Left renal pelvis (tissue), 4 donors: ENCODE data around the gene EXD1. TPM values are rescaled to one million over a fixed set of nuclear protein-coding genes. Genes with fewer than 3 reads are reported as not detected.
A peak's percentile ranks its signal among the peaks of the same experiment; 100 is the strongest.

Experiments
- DNase-seq, 4 donors: peaks; one replicate each; pipeline ENCODE4 v3.0.0-alpha.2; 2013; ENCODE audit warnings: low read depth in 4 of 4, low spot score in 3 of 4
- polyA plus RNA-seq, 4 donors: library from polyadenylated mRNA; unstranded; fragments of 120-200 nt; gene quantifications; one replicate each; pipeline ENCODE4 v1.2.1, GENCODE V29; 2013; ENCODE audit not compliant: insufficient read length in 4 of 4

EXD1 gene
- polyA plus RNA-seq, 4 donors = not detected

DNA sequence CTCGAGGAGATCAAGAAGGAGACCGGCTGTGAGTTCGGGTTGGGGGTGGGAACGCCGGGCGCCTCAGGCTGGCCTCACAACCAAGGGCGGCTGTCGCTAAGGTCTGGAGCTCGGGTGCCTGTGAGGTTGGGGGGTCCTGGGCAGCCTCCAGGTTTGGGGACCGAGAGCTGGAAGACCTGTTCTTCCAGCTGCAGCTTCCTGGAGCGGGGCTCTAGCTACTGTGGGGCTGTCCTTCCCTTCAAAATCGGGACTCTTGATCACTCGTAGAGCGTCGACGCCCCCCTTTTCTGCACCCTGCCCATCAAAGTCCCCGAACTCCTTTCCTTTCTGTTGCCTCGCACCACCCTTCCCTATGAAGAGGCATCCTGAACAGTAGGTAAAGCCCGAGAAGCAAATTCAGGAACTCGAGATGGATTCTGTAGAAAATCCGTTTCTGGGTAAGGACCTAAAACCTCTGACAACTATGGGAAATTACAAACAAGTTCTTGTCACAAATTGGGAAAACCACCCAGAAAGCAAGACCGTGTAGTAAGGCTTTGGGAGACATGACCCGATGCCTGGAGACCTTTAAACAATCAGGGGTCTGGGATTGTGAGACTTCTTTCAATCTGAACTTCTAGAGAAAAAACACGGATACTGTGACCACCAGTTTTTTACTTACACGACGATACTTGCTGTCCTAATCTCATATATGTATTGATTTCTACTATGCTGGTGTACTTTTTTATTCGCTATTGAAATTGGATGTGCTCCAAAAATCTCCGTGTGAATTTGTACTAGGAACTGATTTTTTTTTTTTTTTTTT is 1.1 kb upstream of the EXD1 start:
- DNase-seq = peak in 1 of 4 donors; percentile 10

DNA sequence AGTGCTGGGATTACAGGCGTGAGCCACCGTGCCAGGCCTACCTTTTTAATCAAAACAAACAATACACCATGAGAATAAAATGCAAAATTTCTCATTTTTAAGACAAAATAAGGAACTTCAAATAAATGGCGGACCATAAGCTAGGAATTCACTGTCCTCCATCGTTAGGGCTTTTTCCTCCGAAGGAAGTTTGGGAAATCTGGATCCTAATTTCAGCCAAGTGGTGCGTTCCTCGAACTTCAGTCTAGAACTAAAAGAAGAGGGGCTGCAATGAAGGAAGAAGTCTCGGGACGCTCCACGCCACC is 260 bp downstream of the EXD1 start:
- no peak for DNase-seq

DNA sequence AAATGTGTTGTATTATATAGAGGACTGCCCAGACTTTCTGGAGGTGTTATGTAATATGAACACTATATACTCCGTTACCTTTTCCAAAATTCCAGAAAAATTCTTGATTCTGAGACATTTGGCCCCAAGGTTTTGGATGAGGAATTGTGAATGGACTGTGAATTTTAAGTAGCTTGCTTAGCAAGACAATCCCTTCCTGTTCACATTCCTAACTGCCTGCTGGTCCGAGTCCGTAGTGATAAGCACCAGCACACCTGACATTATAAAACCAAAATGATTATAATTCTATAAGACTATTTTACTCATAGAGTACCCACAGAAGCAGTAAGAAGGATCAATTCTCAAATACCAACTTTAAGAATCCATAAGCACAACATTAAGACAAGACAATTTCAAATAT is 11.2 kb downstream of the EXD1 start:
- DNase-seq = no peak

- DNase-seq = no peak
Observed at GRCh38 chr15:41218851-41219250, 11.7 kb downstream of the EXD1 start.

DNA sequence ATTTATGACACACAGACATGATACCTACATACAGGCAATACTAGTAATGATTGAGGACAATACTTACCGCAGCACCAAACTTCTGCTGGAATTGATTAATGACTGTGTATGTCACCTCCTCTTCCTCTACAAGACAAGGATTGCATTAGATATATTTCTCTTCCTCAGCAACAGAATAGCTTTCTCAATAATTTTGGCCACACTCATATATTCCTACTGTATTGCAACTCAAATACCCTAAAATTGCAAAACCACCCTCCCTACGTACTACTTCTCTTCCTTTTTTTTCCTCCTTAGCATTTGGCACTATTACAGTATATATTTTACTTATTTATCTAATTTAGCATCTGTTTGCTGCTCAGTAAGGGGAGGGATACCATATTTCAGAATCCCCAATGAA is 14.8 kb downstream of the EXD1 start:
- no peak for DNase-seq

GRCh38 chr15:41207687-41208448 is 22.7 kb downstream of the EXD1 start:
- no peak for DNase-seq

DNA sequence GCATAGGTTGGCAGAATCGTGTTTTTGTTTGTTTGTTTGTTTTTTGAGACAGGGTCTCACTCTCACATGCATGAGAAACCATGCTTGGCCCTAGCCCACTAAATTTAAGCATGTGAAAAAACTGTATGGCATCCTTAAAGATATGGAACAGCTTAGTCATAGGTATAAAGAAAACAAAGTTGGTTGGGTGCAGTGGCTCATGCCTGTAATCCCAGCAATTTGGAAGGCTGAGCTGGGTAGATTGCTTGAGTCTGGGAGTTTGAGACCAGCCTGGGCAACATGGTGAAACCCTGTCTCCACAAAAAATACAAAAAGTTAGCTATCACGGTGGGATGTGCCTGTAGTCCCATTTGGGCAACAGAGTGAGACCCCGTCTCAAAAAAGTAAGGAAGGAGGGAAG is 25.2 kb downstream of the EXD1 start:
- DNase-seq = no peak

GRCh38 chr15:41203395-41203794 is 27.2 kb downstream of the EXD1 start:
- DNase-seq = no peak

GRCh38 chr15:41199470-41199869 is 31.1 kb downstream of the EXD1 start:
- no peak for DNase-seq

DNA sequence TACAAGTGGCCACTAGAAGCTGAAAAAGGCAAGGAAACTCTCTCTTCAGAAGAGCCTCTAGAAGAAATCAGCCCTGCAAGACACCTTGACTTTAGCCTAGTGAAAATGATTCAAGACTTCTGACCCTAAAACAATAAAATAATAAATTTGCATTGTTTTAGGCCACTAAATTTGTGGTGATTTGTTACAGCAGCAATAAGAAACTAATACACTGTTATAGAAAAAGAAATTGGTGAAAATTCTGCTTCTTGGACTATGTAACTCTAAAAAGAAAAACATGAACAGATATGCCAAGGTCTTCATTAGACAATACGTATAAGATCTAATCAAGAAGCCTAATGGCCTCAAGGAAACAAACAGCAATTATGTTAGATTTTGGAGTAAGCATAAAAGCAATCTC is 36.1 kb downstream of the EXD1 start:
- DNase-seq = no peak

DNA sequence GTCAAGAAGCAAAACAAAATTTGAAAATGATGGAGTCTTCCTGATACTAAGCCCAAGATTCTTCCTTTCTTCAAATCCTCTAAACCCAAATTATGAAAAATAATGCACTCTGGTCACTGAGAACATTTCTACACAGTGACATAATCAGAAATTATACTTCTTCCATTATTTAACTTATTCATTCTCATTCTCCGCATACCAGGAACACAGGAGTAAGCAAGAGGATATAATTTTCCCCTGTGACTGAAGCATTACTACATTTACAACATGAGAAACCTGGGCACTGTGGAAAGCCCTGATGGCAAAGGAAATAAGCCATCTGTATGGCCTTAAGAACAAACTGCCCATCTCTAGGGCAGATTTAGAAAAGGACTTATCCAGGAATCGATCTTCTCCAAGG is 47.0 kb downstream of the EXD1 start:
- DNase-seq = no peak

DNA sequence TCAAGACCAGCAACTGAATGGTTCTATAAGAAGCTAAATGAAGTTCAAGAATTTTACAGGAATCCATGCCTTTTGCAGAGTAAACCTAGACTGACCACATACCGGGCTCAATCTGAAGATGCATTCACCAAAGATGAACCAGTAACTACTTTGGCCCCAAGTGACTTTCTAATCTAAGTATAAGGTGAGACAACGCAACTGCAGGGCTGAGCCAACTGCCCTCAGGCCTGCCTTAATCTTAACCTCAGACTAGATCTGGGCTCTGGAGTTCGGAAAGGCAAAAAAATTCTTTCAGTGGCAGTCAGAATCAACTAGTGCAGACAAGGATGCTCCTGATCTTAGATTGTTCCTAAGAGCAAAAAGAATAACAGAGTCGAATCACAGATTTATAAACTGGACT is 48.3 kb downstream of the EXD1 start:
- no peak for DNase-seq

GRCh38 chr15:41180206-41180789 is 50.3 kb downstream of the EXD1 start:
- no peak for DNase-seq

DNA sequence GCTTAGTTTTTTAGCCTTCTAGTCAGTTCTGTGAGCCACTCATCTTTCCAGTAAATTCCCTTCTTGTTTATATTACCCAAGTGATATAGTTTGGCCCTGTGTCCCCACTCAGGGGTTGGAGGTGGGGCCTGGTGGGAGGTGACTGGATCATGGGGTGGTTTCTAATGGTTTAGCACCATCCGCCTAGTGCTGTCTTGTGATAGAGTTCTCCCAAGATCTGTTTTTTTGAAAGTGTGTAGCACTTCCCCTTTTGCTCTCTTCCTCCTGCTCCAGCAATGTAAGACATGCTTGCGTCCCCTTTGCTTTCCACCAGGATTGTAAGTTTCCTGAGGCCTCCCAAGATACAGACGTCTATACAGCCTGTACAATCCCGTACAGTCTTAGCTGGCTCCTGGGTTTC is 60.8 kb downstream of the EXD1 start:
- no peak for DNase-seq

- no peak for DNase-seq
Observed at GRCh38 chr15:41169086-41169485, 61.5 kb downstream of the EXD1 start.

- DNase-seq = no peak
Observed at GRCh38 chr15:41161736-41162135, 68.8 kb downstream of the EXD1 start.

DNA sequence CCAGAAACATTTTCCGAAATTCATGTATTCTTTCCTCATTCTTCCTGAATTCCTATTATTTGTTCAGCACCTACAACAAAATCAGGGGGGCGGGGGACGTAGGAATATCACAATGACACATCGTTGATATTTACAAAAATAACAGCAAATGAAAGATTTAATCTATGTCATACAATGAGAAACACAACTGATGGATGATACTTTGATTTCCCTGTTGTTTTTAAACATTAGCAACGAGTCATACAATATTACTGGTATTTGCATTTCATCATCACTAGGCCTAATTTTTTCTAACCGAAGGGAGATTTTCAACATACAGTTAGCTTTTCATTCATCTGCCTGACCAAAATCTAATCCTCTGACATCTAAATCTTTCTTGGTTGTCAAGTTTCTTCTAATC is 69.2 kb downstream of the EXD1 start:
- no peak for DNase-seq

DNA sequence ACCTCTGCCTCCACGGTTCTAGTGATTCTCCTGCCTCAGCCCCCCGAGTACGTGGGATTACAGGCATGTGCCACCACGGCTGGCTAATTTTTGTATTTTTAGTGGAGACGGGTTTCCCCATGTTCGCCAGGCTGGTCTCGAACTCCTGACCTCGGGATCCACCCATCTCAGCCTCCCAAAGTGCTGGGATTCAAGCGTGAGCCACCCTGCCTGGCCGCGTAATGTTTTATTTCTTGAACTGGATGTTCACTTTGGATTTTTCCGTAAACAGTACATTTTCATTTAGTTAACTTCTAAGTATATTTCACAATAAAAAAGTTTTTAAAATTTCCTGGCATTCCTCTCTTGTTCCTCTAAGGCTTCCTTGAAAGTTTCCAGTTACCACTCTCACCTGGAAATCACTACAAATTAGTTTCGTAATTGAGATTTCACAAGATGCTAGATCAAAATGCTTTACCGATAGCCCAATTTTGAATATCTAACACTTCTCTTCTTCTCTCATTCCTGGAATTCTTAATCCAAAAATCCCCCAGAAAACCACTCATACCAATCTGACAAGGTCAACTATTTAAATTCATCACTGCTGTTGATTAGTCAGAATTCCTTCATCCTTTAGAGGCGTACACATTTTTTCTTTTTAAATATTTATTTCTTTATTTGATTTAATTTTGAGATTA is 69.8 kb downstream of the EXD1 start:
- DNase-seq = no peak

DNA sequence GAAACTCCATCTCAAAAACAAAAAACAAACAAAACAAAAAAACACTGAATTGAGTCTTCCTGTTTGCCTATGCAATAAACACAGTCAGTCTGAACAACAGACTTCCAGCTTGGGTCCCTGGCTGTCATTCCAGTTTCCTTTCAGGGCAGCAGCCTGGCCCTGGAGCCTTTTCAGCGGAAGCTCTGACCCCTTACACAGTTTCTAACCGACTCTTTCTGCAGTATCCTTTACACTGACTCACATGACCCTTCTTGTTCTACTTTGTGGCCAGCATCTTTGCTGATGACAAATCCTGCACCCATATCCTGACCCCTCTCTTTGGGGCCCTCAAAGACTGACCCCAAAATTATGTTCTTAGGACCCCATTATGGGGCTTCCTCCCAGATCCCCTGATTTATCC is 76.1 kb downstream of the EXD1 start:
- no peak for DNase-seq

GRCh38 chr15:41153733-41154132 is 76.8 kb downstream of the EXD1 start:
- no peak for DNase-seq

- DNase-seq = no peak
Observed at GRCh38 chr15:41151451-41152005, 79.0 kb downstream of the EXD1 start.
